HG03354 (cell line): ENCODE data around the gene ZNF273.
"Not testable (repeated sequence)": the region's sequence is repeated elsewhere in the genome, so short reads cannot be mapped to it uniquely, and the experiment has no call there.

Source experiments
- ATAC-seq: cut with Tn5 transposase; IDR thresholded peaks from one replicate; pipeline ENCODE4 v1.9.1; 2021; ENCODE audit warnings: mild to moderate bottlenecking; ENCODE audit not compliant: unreplicated experiment, poor library complexity, severe bottlenecking

The ZNF273 gene

GRCh38 chr7:64887756-64888508 lies 15.1 kb upstream of the ZNF273 start:
- peak; percentile 42 for ATAC-seq

GRCh38 chr7:64888561-64888900 lies 14.5 kb upstream of the ZNF273 start:
- ATAC-seq: peak; percentile 27

- ATAC-seq: peak; percentile 32
Measured at GRCh38 chr7:64888901-64889685, 14.0 kb upstream of the ZNF273 start.

GRCh38 chr7:64889686-64890162 lies 13.3 kb upstream of the ZNF273 start:
- no peak for ATAC-seq

GRCh38 chr7:64890273-64890672 lies 12.8 kb upstream of the ZNF273 start:
- ATAC-seq: not testable (repeated sequence)

- no peak for ATAC-seq
Measured at GRCh38 chr7:64890761-64891362, 12.2 kb upstream of the ZNF273 start.

- not testable (repeated sequence) for ATAC-seq
Measured at GRCh38 chr7:64891363-64892081, 11.6 kb upstream of the ZNF273 start.

GRCh38 chr7:64892116-64892515 lies 11.0 kb upstream of the ZNF273 start:
- no peak for ATAC-seq

- no peak for ATAC-seq
Measured at GRCh38 chr7:64892666-64893309, 10.3 kb upstream of the ZNF273 start.

- no peak for ATAC-seq
Measured at GRCh38 chr7:64893401-64893800, 9.7 kb upstream of the ZNF273 start.

GRCh38 chr7:64902461-64902805 lies 640 bp upstream of the ZNF273 start:
- ATAC-seq: not testable (repeated sequence)

- ATAC-seq: no peak
Measured at GRCh38 chr7:64904008-64904407, 935 bp downstream of the ZNF273 start.

GRCh38 chr7:64905133-64905532 lies 2.1 kb downstream of the ZNF273 start:
- ATAC-seq: no peak

GRCh38 chr7:64905547-64905946 lies 2.5 kb downstream of the ZNF273 start:
- ATAC-seq: no peak

- ATAC-seq: no peak
Measured at GRCh38 chr7:64907641-64908326, 4.7 kb downstream of the ZNF273 start.

GRCh38 chr7:64908358-64908757 lies 5.3 kb downstream of the ZNF273 start:
- no peak for ATAC-seq

- ATAC-seq: no peak
Measured at GRCh38 chr7:64914557-64914956, 11.5 kb downstream of the ZNF273 start.

- ATAC-seq: not testable (repeated sequence)
Measured at GRCh38 chr7:64915301-64915700, 12.2 kb downstream of the ZNF273 start.
